HG03108 (cell line): ENCODE measurements around the gene NMRK2.
"Not testable (repeated sequence)": the region's sequence is repeated elsewhere in the genome, so short reads cannot be mapped to it uniquely, and the experiment has no call there.

Experiments
- ATAC-seq: cut with Tn5 transposase; IDR thresholded peaks from one replicate; pipeline ENCODE4 v1.9.1; 2021; ENCODE audit warnings: moderate library complexity; ENCODE audit not compliant: unreplicated experiment

Gene NMRK2

GRCh38 chr19:3936506-3937442 lies 3.9 kb downstream of the NMRK2 start:
- no peak for ATAC-seq

GRCh38 chr19:3938300-3938950 lies 5.6 kb downstream of the NMRK2 start:
- not testable (repeated sequence) for ATAC-seq

GRCh38 chr19:3942790-3943409 lies 10.0 kb downstream of the NMRK2 start:
- ATAC-seq = no peak

- no peak for ATAC-seq
These were observed 11.3 kb downstream of the NMRK2 start for GRCh38 chr19:3944018-3944721.

- no peak for ATAC-seq
These were observed 13.0 kb downstream of the NMRK2 start for GRCh38 chr19:3945838-3946237.

- ATAC-seq = not testable (repeated sequence)
These were observed 14.6 kb downstream of the NMRK2 start for GRCh38 chr19:3947316-3947933.

- ATAC-seq = no peak
These were observed 16.4 kb downstream of the NMRK2 start for GRCh38 chr19:3949294-3949693.

DNA sequence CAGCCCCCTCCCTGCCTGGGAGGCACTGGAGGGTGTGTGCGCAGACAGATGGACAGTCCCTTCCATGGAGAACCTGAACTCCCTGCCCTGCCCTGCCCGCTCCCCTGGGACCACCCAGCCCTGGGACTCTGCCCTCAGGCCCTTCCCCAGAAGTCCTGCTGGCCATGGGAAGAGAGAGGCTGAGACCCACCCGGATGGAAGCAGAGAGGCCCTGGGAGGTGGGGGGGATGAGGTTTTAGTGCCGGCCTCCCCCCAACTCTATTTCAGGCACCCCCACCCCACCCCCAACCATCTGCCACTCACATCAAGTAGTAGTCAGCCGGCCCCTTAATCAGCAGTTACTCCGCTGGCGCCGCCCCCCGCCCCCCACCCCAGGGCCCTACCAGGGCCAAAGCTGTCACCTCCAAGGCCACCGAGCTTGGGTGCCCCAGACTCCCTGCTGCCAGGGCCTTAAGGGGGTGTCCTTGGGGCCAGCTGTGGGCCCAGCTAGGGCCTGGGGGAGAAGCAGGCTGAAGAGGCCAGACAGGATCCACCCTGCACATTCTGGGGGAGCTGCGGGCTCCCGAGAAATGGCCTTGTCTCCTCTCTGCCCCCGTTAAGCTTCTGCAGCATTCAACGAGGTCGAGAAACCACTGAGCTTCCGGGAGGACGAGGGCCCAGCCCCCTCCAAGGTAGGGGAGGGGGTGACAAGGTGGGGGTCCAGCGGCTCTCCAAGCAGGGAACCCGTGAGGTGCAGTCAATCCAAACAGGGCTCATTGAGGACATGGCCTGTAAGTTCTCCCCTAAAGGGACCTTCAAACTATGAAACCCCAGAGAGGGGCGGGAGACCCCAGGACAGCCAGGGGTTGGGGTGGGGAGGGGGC lies 17.4 kb downstream of the NMRK2 start:
- no peak for ATAC-seq

DNA sequence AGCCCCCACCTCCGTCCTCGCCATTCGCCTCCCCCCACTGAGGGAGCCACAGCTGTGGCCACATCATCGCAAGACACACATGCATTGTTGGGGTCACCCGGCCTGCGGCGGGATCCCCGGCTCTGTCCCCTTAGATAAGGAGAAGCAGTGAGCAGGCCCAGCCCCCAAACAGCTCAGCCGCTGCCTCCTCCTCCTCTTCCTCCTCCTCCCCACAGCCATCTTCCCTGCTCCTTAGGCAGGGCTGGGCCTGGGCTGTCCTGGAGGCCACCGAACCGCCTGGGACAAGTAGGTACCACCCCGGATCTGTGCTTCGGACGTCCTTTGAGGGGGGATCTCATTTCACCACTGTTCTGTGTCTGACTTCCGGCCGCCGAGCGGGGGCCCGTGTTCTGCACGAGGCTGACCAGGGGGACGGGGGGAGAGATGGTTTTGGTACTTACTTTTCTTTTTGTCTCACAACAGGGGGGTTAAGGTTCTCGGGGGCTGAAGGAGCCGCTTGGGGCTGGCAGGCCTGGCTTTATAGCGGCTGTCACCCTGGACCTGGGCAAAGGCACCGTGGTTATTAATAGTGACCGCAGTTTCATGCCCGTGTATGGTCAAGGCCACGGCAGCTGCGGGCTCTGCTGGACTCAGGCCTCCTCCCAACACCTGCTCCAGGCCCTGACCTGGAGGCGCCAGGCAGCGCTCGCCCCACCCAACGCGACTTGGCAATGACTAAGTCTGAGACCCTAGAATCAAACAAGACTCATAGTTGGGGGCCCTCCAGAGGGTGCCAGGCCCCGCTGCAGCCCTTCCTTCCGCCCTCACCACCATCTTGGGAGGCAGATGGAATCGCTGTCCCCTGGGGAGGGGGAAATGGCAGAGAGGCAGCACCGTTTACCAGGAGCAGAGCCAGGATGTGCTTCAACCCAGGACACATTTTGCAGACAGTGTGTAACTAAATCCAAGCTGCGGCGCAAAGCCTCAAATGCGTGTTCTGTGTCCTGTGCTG lies 18.3 kb downstream of the NMRK2 start:
- no peak for ATAC-seq

GRCh38 chr19:3952755-3953276 lies 19.9 kb downstream of the NMRK2 start:
- not testable (repeated sequence) for ATAC-seq

GRCh38 chr19:3954107-3954506 lies 21.2 kb downstream of the NMRK2 start:
- ATAC-seq = no peak

DNA sequence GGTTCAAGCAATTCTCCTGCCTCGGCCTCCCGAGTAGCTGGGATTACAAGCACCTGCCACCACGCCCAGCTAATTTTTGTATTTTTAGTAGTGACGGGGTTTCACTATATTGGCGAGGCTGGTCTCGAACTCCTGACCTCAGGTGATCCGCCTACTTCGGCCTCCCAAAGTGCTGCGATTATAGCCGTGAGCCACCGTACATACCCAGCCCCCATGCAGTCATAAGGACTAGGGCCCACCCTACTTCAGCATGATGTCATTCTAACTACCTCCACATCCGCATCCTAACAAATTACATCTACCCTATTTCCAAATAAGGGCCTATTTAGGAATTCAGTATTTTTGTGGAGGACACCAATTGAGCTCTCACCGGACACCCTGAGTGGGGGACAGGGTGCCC lies 22.4 kb downstream of the NMRK2 start:
- ATAC-seq = not testable (repeated sequence)

GRCh38 chr19:3955688-3956087 lies 22.8 kb downstream of the NMRK2 start:
- ATAC-seq = no peak

- ATAC-seq = no peak
These were observed 26.2 kb downstream of the NMRK2 start for GRCh38 chr19:3958836-3959765.

DNA sequence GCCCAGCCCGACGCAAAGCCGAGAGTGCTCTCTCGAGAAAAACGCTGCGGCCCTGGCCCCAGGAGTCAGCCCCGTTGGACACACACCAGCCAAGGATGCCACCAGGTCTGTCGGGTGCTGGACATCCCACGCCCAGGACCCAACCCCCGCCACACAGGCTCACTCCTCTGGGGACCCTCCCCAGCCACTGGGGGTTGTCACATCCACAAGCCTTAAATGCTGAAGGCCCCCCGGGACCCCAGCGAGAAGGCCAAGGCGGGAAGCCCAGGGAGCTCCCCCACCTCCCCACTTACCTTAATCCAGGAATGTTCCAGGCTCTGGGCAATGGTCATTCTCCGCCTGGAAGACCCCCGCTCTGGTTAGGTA lies 26.9 kb downstream of the NMRK2 start:
- ATAC-seq = no peak

- no peak for ATAC-seq
These were observed 28.1 kb downstream of the NMRK2 start for GRCh38 chr19:3961007-3961406.
